Stomach smooth muscle (tissue), 2 donors: ENCODE measurements around the gene MAF.
A peak's percentile ranks its signal among the peaks of the same experiment; 100 is the strongest.

Experiments used
- H3K27ac ChIP-seq: one replicate; pipeline ENCODE4 v1.7.0; 2013; ENCODE audit warnings: mild to moderate bottlenecking, low read length, inconsistent platforms
- H3K27me3 ChIP-seq, 2 donors: one replicate each; pipeline ENCODE4 v1.7.0; 2013; ENCODE audit warnings: low read length in 2 of 2; ENCODE audit not compliant: insufficient read depth in 2 of 2, control insufficient read depth in 1 of 2
- H3K36me3 ChIP-seq, 2 donors: one replicate each; pipeline ENCODE4 v1.7.0; 2013; ENCODE audit warnings: low read length in 2 of 2; ENCODE audit not compliant: control insufficient read depth in 2 of 2, insufficient read depth in 2 of 2
- H3K4me1 ChIP-seq: one replicate; pipeline ENCODE4 v1.7.0; 2013; ENCODE audit warnings: low read length; ENCODE audit not compliant: control insufficient read depth, insufficient read depth
- H3K4me3 ChIP-seq, 2 donors: one replicate each; pipeline ENCODE4 v1.7.0; 2013; ENCODE audit warnings: low read length in 2 of 2
- H3K9ac ChIP-seq, 2 donors: one replicate each; pipeline ENCODE4 v1.7.0; 2013; ENCODE audit warnings: low read length in 2 of 2, mild to moderate bottlenecking in 1 of 2
- H3K9me3 ChIP-seq, 2 donors: one replicate each; pipeline ENCODE4 v1.7.0; 2013; ENCODE audit warnings: low read length in 2 of 2; ENCODE audit not compliant: control insufficient read depth in 2 of 2
- donor health status: healthy.
- donor health status: Pancreatic carcinoma.

MAF gene

DNA sequence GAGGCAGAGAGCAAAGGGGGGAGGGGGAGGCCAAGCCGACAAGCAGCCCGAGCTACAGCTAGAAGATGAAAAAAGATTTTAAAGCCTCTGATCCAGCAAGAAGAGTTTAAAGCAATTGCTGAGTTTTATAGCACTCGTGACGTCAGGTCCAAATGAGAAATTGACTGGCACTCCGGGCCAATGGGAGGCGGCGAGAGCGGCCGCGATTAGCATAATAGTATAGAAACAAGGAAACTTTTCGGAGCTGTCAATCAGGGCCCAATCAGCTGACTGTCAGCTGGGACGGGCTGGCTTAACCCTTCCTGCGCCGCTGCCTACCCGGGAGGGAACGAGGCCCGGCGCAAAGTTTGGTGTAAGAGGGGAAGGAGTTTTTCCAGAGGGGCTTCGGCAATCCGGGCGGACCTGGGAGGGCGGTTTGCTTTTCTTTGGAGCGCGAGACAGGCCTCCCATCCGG lies at the start of gene MAF:
Gene MAF (minus strand): TSS at position 100 of the 454 bp plus-strand sequence. CDS start 835 bp downstream, outside the sequence.
- Histone ChIP-seq H3K4me3 (peak within 1 kb of the TSS; percentile 92 to 93), H3K27me3 (no peaks in the 10 kb centered on the region), H3K9me3 (no peaks in the 10 kb centered on the region), H3K36me3 (no peaks in the 10 kb centered on the region), H3K4me1 (peaks cover 11% of the 10 kb centered on the region), H3K9ac (peak within 1 kb of the TSS; percentile 72 to 83), H3K27ac (peak within 1 kb of the TSS; percentile 93)

DNA sequence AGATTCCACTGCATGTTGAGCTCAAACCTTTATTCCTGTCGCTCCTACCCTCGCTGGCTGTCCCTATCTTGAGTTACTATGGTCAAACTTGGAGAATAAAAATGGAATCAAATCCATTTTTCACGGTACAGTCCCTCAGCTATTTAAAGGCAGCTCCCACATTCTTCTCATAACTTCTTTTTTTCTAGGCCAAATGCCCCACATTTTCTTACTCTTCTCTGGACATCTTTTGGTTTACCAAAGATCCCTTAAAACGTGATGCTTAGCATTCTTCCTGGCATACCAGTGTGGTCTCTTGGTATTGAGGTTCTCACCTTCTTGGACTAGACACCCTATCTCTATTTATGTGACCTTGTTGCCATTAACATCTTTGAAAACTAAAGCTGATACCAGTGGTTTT lies 48.3 kb upstream of the MAF start:
- H3K36me3 ChIP-seq, result no peaks in the 10 kb centered on the region
- H3K27me3 ChIP-seq, result no peaks in the 10 kb centered on the region
- peaks cover 8% of the 10 kb centered on the region for H3K4me1 ChIP-seq
- H3K4me3 ChIP-seq, result no peak overlapping the region
- H3K27ac ChIP-seq, result no peak overlapping the region
- no peaks in the 10 kb centered on the region for H3K9me3 ChIP-seq
- H3K9ac ChIP-seq, result no peak overlapping the region

DNA sequence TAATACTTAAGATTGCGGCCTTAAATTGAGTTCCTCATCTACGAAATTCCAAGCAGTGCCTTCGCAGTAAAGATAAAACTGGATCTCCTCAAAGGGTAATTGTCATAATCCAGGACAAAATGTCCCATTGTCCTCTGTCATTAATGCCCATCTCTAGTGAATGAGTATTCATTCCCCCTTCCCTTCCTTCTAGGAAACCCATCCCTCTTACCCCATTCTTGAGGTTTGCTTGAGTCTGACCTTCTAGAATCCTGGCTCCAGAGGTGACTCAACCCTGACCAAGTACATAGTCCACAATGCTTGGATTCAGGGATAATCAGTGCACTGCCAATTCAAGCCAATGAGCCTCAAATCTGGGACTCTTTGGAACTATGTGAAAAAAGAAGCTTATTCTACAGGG lies 47.0 kb upstream of the MAF start:
- Histone ChIP-seq H3K27ac (no peak overlapping the region), H3K9me3 (no peaks in the 10 kb centered on the region), H3K27me3 (no peaks in the 10 kb centered on the region), H3K4me3 (no peak overlapping the region), H3K9ac (no peak overlapping the region), H3K4me1 (no peaks in the 10 kb centered on the region), H3K36me3 (no peaks in the 10 kb centered on the region)

- H3K27ac ChIP-seq, result no peak overlapping the region
- no peak overlapping the region for H3K4me3 ChIP-seq
- H3K9ac ChIP-seq, result no peak overlapping the region
- H3K27me3 ChIP-seq, result no peaks in the 10 kb centered on the region
- no peaks in the 10 kb centered on the region for H3K9me3 ChIP-seq
- H3K4me1 ChIP-seq, result no peaks in the 10 kb centered on the region
- H3K36me3 ChIP-seq, result no peaks in the 10 kb centered on the region
Observed at GRCh38 chr16:79645701-79646100, 45.2 kb upstream of the MAF start.

DNA sequence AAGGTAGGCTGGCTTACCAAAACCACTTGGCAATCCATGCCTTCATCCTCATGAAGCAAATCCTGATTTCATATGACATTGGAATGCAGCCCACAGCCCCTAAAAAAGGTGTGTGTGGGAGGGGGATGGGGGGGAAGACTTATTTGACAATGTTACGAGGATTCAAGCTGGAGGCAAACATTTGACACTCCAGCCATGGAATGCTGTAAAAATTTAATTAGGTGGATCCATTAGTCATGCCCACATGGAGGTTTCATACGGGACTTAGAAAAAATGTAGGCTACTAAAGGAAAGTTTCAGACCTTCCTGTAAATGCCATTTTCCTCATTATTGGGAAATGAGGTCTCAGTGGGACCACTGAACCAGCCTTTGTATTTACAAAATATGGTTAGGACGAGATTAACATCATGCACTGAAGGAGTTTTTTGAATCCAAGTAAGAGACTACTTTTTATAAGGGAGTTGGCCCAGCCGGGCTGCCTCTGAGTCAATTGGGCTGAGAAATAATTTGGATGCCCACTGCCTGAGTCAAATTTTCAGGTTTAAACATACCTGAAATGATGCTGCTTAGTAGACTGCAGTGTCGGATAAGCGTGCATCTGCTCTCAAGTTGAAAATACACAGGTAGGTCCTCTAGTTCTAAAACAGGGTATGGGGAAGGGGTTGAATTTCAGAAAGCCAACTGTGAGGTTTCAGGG lies 44.6 kb upstream of the MAF start:
- Histone ChIP-seq H3K36me3 (no peaks in the 10 kb centered on the region), H3K9me3 (no peaks in the 10 kb centered on the region), H3K9ac (no peak overlapping the region), H3K27ac (no peak overlapping the region), H3K4me1 (no peaks in the 10 kb centered on the region), H3K4me3 (no peak overlapping the region), H3K27me3 (no peaks in the 10 kb centered on the region)

GRCh38 chr16:79642652-79643051 lies 42.1 kb upstream of the MAF start:
- Histone ChIP-seq H3K9ac (no peak overlapping the region), H3K4me3 (no peak overlapping the region), H3K9me3 (no peaks in the 10 kb centered on the region), H3K4me1 (no peaks in the 10 kb centered on the region), H3K36me3 (no peaks in the 10 kb centered on the region), H3K27ac (no peak overlapping the region), H3K27me3 (no peaks in the 10 kb centered on the region)

- Histone ChIP-seq H3K9me3 (no peaks in the 10 kb centered on the region), H3K27me3 (no peaks in the 10 kb centered on the region), H3K9ac (peak overlapping the region in 1 of 2 donors; percentile 55), H3K4me1 (no peaks in the 10 kb centered on the region), H3K4me3 (peak overlapping the region; percentile 10 to 15), H3K27ac (no peak overlapping the region), H3K36me3 (no peaks in the 10 kb centered on the region)
Observed at GRCh38 chr16:79640513-79641360, 40.2 kb upstream of the MAF start.

GRCh38 chr16:79639576-79640311 lies 39.2 kb upstream of the MAF start:
- H3K9ac ChIP-seq, result no peak overlapping the region
- H3K4me3 ChIP-seq, result no peak overlapping the region
- H3K27ac ChIP-seq, result no peak overlapping the region

GRCh38 chr16:79638386-79638785 lies 37.8 kb upstream of the MAF start:
- Histone ChIP-seq H3K4me1 (no peaks in the 10 kb centered on the region), H3K27me3 (no peaks in the 10 kb centered on the region), H3K36me3 (no peaks in the 10 kb centered on the region), H3K9ac (no peak overlapping the region), H3K4me3 (no peak overlapping the region), H3K9me3 (no peaks in the 10 kb centered on the region), H3K27ac (no peak overlapping the region)

More at GRCh38 chr16:79639576-79640311, 39.2 kb upstream of the MAF start:
- no peaks in the 10 kb centered on the region for H3K27me3 ChIP-seq
- H3K4me1 ChIP-seq, result no peaks in the 10 kb centered on the region
- no peaks in the 10 kb centered on the region for H3K9me3 ChIP-seq
- H3K36me3 ChIP-seq, result no peaks in the 10 kb centered on the region

GRCh38 chr16:79635488-79635887 lies 35.0 kb upstream of the MAF start:
- H3K9me3 ChIP-seq, result no peaks in the 10 kb centered on the region
- no peaks in the 10 kb centered on the region for H3K4me1 ChIP-seq
- H3K4me3 ChIP-seq, result no peak overlapping the region
- H3K36me3 ChIP-seq, result no peaks in the 10 kb centered on the region
- H3K27me3 ChIP-seq, result no peaks in the 10 kb centered on the region
- no peak overlapping the region for H3K9ac ChIP-seq
- no peak overlapping the region for H3K27ac ChIP-seq
